Endothelial cell of umbilical vein (primary cell): ENCODE results near the gene RBM6. TPM values are rescaled to one million over a fixed set of nuclear protein-coding genes. Genes with fewer than 3 reads are reported as not detected.

Experiments used
- BruUV-seq: library from RNA; stranded (reverse); fragments of 400-500 nt; replicated peaks from 2 replicates; lab custom pipeline; 2021; lab: Mats Ljungman, UMichigan
- CTCF ChIA-PET: fragments of 300-600, 350-600 bp; sonication (Branson Sonifier 250); formaldehyde crosslinking; loops from one replicate; lab custom pipeline; 2021; ENCODE audit warnings: antibody characterized with exemption, inconsistent platforms; lab: Charles Lee
- POLR2A ChIA-PET: fragments of 300-600, 350-600 bp; sonication (Branson Sonifier 250); formaldehyde crosslinking; loops from one replicate; lab custom pipeline; 2021; ENCODE audit warnings: antibody characterized with exemption, inconsistent platforms; lab: Charles Lee
- DNase-seq: peaks from one replicate; pipeline ENCODE4 v3.0.0-alpha.2; 2011; ENCODE audit warnings: low read depth, low spot score
- FAIRE-seq: peaks from 2 replicates; lab custom pipeline; 2011; peaks lifted over from hg19 to GRCh38; lab: Jason Lieb, UNC
- H2AFZ ChIP-seq: 2 replicates; pipeline ENCODE4 v1.6.0; 2012; ENCODE audit warnings: low read depth, low read length, control low read depth, inconsistent platforms
- H3K27ac ChIP-seq: 2 replicates; pipeline ENCODE4 v1.5.1; 2011; ENCODE audit warnings: low read depth, mild to moderate bottlenecking, control low read depth, low read length, moderate library complexity; ENCODE audit not compliant: insufficient read depth
- H3K27me3 ChIP-seq, 2 experiments: 2 replicates each; pipeline versions ENCODE4 v1.6.0 to v1.6.1; 2011; ENCODE audit warnings: low read length in 2 of 2, mixed read lengths in 1 of 2; ENCODE audit not compliant: control insufficient read depth in 2 of 2, insufficient read depth in 2 of 2
- H3K36me3 ChIP-seq, 2 experiments: 2 replicates in 1 of 2; 3 replicates in 1 of 2; pipeline ENCODE4 v1.5.1; 2011; ENCODE audit warnings: low read length in 2 of 2, mild to moderate bottlenecking in 1 of 2, moderate library complexity in 1 of 2; ENCODE audit not compliant: control insufficient read depth in 2 of 2, insufficient read depth in 2 of 2; ENCODE audit errors: extremely low read depth in 1 of 2
- H3K4me1 ChIP-seq: 3 replicates; pipeline ENCODE4 v1.5.1; 2011; ENCODE audit warnings: mild to moderate bottlenecking, low read length; ENCODE audit not compliant: control insufficient read depth, insufficient read depth; ENCODE audit errors: extremely low read depth
- H3K4me2 ChIP-seq: 2 replicates; pipeline ENCODE4 v1.6.1; 2011; ENCODE audit warnings: low read length, control low read depth, mixed read lengths; ENCODE audit not compliant: insufficient read depth
- H3K4me3 ChIP-seq, 3 experiments: fragments of 200-600 bp in 1 of 3; sonication (generic), shearing (Covaris generic) in 1 of 3; replicated peaks in 1 of 3; 2 replicates each; pipeline ENCODE4 v1.5.1; 2011 to 2016; ENCODE audit warnings: control low read depth in 3 of 3, low read length in 3 of 3, mild to moderate bottlenecking in 2 of 3, inconsistent platforms in 1 of 3, low read depth in 1 of 3, moderate library complexity in 1 of 3; ENCODE audit not compliant: insufficient read depth in 1 of 3
- H3K79me2 ChIP-seq: 2 replicates; pipeline ENCODE4 v1.6.0; 2012; ENCODE audit warnings: low read length, inconsistent platforms; ENCODE audit not compliant: control insufficient read depth, insufficient read depth
- H3K9ac ChIP-seq: replicated peaks from 2 replicates; pipeline ENCODE3; 2011; ENCODE audit warnings: low read length, control low read depth; ENCODE audit not compliant: insufficient read depth; ENCODE audit errors: extremely low read depth
- H3K9me1 ChIP-seq: replicated peaks from 3 replicates; pipeline ENCODE4 v1.6.0; 2011; ENCODE audit warnings: mild to moderate bottlenecking, low read length; ENCODE audit not compliant: control insufficient read depth, insufficient read depth; ENCODE audit errors: extremely low read depth
- H3K9me3 ChIP-seq: replicated peaks from 2 replicates; pipeline ENCODE4 v1.5.1; 2012; ENCODE audit warnings: low read length, inconsistent platforms; ENCODE audit not compliant: control insufficient read depth, insufficient read depth
- H4K20me1 ChIP-seq: replicated peaks from 2 replicates; pipeline ENCODE3; 2011; ENCODE audit warnings: mild to moderate bottlenecking, low read length; ENCODE audit not compliant: control insufficient read depth, insufficient read depth; ENCODE audit errors: extremely low read depth
- EZH2 ChIP-seq: IDR thresholded peaks from 2 replicates; pipeline ENCODE4 v1.6.1; 2012; ENCODE audit warnings: borderline replicate concordance, low read depth, mild to moderate bottlenecking, moderate library complexity, low read length, inconsistent platforms; ENCODE audit not compliant: severe bottlenecking
- GATA2 ChIP-seq: IDR thresholded peaks from 2 replicates; pipeline ENCODE4 v1.7.0; 2011; ENCODE audit warnings: low read depth, mild to moderate bottlenecking, moderate library complexity, mixed read lengths, low read length; ENCODE audit not compliant: insufficient read length, insufficient read depth
- JUN ChIP-seq: IDR thresholded peaks from 2 replicates; pipeline ENCODE4 v1.6.1; 2011; ENCODE audit warnings: borderline replicate concordance, low read depth; ENCODE audit not compliant: insufficient read length, insufficient read depth
- MAX ChIP-seq: IDR thresholded peaks from 2 replicates; pipeline ENCODE4 v1.6.1; 2011; ENCODE audit not compliant: insufficient read depth, insufficient read length
- MYC ChIP-seq: IDR thresholded peaks from one replicate; pipeline ENCODE4 v1.6.1; 2011; ENCODE audit warnings: mild to moderate bottlenecking, low read depth, low read length
- POLR2A ChIP-seq: IDR thresholded peaks from 2 replicates; pipeline ENCODE4 v1.6.1; 2012; ENCODE audit warnings: low read depth, mild to moderate bottlenecking, control low read depth, low read length
- POLR2AphosphoS5 ChIP-seq: IDR thresholded peaks from 2 replicates; pipeline ENCODE4 v1.6.1; 2012; ENCODE audit warnings: low read depth, mild to moderate bottlenecking, control low read depth, low read length, moderate library complexity; ENCODE audit not compliant: insufficient read depth
- dilution Hi-C: fragments of 300-500 bp; cut with MboI; formaldehyde crosslinking; loops from one replicate; pipeline ENCODE4 v1.15.0; 2019; ENCODE audit warnings: low sequenced_read_pairs; ENCODE audit not compliant: extremely low pct_ligation_motif_present
- intact Hi-C: fragments of 100-400 bp; cut with micrococcal nuclease; formaldehyde crosslinking; loops from one replicate; pipeline ENCODE4 v1.10.0; 2022
- polyA plus RNA-seq, 4 experiments: library from polyadenylated mRNA; depleted of rRNA in 3 of 4; stranded (reverse) in 3 of 4; unstranded in 1 of 4; fragments of >200 nt; gene quantifications; 2 replicates each; pipeline versions ENCODE4 v1.2.1 to v1.2.3, GENCODE V29; 2011 to 2012; ENCODE audit warnings: missing spikeins in 1 of 4
- total RNA-seq: library from RNA; stranded (reverse); gene quantifications from 2 replicates; pipeline ENCODE4 v1.2.3, GENCODE V29; 2021

The RBM6 gene
- total and polyA plus RNA-seq, 2 donors (not counting 3 experiments of a cell fraction or from before 2014, with no cell fraction given) = 30.4 to 94.5 TPM

DNA sequence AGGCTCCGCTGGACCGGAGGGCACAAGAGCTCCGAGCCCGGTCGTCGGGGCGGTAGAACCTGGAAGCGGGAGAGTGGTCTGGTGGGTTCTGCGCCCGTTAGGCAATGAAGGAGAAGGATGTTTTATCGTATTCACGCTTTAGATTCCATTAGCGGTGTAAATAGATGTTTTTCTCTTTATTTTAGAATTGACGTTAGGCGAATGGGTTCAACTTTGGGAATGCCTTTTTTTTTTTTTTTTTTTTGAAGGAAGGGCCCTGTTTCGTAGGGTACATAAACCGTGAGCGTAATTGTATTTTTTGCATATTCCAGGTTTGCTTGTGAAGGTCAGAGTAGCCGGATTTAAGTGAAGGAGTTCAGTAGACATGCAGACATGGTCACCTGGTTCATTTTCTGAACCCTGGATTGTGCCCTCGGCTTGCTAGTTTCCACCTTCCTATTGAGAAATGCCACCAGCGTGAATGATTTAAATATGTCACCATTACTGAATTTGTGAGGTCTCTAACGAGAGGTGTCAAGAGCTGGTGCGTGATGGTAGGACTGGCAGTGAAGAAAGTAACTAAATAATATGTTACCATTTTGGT, 808 bp downstream of the RBM6 start:
- ChIA-PET POLR2A (interaction anchor here (0.9 to 3.6 kb wide), 5 partner anchors 11 to 150 kb away, joined by 3 to 19 read pairs (median 5); partner anchors contain the start of gene MON1A), CTCF (interaction anchor here (0.7 to 2.1 kb wide), 8 partner anchors 9 to 240 kb away, joined by 3 to 16 read pairs (median 3); partner anchors contain the start of genes INKA1 and MON1A)
- no peaks in the 10 kb centered on the region for H3K36me3 ChIP-seq
- BruUV-seq = TSS peak; percentile 47
- intact Hi-C loops = loop anchor here (10.0 kb wide), 1 partner anchor 144 kb away; the partner anchor contains the start of gene RBM5
- H3K27me3 ChIP-seq = no peaks in the 10 kb centered on the region
- peak overlapping the region; percentile 64 for H3K27ac ChIP-seq
- H4K20me1 ChIP-seq = peaks cover 2% of the 10 kb centered on the region
- dilution Hi-C loops = no loop called here
- peak; percentile 13 for DNase-seq
- peaks cover 5% of the 10 kb centered on the region for H3K4me1 ChIP-seq
- peak overlapping the region; percentile 79 for H3K9ac ChIP-seq
- FAIRE-seq = peak; percentile 55
- peak overlapping the region; percentile 44 to 85 (median 84) for H3K4me3 ChIP-seq
- H2AFZ ChIP-seq = peak overlapping the region; percentile 21
- peaks cover 48% of the 10 kb centered on the region for H3K79me2 ChIP-seq
- peak overlapping the region; percentile 67 for H3K4me2 ChIP-seq
- TF ChIP-seq GATA2 (no peak), POLR2AphosphoS5 (no peak), MAX (no peak), EZH2 (no peak), POLR2A (no peak), JUN (no peak), MYC (no peak)
- H3K9me1 ChIP-seq = no peaks in the 10 kb centered on the region
- no peaks in the 10 kb centered on the region for H3K9me3 ChIP-seq

DNA sequence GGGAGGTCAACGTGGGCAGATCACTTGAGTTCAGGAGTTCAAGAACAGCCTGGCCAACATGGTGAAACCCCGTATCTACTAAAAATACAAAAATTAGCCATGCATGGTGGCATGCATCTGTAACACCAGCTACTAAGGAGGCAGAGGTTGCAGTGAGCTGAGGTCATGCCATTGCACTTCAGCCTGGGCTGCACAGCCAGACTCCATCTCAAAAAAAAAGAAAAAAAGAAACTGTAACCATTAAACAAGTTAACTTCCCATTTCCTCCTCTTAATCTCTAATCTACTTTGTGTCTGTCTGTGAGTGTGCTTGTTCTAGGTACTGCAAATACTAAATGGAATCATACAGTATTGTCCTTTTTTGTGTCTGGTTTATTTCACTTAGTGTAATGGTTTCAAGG, 2.7 kb downstream of the RBM6 start:
- Histone ChIP-seq H3K79me2 (peaks cover 67% of the 10 kb centered on the region), H3K4me2 (no peak overlapping the region), H3K9ac (no peak overlapping the region), H4K20me1 (peaks cover 2% of the 10 kb centered on the region), H3K9me3 (no peaks in the 10 kb centered on the region), H3K36me3 (no peaks in the 10 kb centered on the region), H3K4me3 (no peak overlapping the region), H3K9me1 (no peaks in the 10 kb centered on the region), H2AFZ (no peak overlapping the region), H3K27ac (no peak overlapping the region), H3K27me3 (no peaks in the 10 kb centered on the region), H3K4me1 (peaks cover 5% of the 10 kb centered on the region)
- POLR2A ChIA-PET = no interaction called here
- FAIRE-seq = no peak
- intact Hi-C loops (loop anchor here (10.0 kb wide), 1 partner anchor 142 kb away; the partner anchor contains the start of gene RBM5), dilution Hi-C loops (no loop called here)
- BruUV-seq = no TSS peak
- TF ChIP-seq GATA2 = no peak
- no peak for TF ChIP-seq POLR2A
- DNase-seq = no peak
- CTCF ChIA-PET = no interaction called here
